NCI-H2196 (cell line): ENCODE data around the gene CBX3.
"Not testable (repeated sequence)": the region's sequence is repeated elsewhere in the genome, so short reads cannot be mapped to it uniquely, and the experiment has no call there.

Experiments used
- DNase-seq: peaks from one replicate; lab custom pipeline; 2025; ENCODE audit not compliant: unreplicated experiment; lab: John Stamatoyannopoulos, UW

The CBX3 gene

GRCh38 chr7:26169271-26169670 lies 32.3 kb upstream of the CBX3 start:
- no peak for DNase-seq

GRCh38 chr7:26170663-26171062 lies 30.9 kb upstream of the CBX3 start:
- no peak for DNase-seq

DNA sequence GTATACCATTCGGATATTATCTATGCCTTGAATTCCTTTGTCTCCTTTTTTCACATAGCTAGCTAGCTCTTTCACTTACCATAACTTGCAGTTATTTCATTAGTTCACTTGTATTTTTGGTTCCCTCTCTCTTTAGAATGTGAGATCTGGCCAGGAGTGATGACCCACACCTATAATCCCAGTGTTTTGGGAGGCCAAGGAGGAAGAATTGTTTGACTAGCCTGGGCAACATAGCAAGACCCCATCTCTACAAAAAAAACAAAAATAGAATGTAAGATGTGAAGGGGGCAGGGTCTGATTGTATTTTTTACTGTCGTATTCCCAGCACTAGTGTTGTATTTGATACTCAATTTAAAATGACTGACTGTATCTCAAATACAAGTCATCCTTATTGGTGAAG lies 29.9 kb upstream of the CBX3 start:
- DNase-seq, result no peak

DNA sequence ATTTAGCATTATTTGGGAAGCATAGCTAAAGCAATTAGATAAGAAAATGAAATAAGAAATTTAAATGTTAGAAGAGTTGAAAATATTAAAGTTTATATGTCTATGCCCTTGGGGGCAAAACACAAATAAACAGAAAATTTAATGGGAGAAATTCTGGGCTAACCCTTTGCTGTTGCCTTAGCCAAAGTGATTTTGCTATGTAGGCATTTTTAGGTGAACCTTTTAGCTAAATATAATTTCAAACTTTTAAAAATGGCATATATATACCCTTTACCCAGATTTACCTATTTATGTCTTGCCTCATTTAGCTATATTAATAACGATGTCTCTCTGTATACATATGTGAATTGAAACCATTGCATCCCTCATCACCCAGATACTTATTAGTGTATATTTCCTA lies 29.5 kb upstream of the CBX3 start:
- DNase-seq, result no peak

DNA sequence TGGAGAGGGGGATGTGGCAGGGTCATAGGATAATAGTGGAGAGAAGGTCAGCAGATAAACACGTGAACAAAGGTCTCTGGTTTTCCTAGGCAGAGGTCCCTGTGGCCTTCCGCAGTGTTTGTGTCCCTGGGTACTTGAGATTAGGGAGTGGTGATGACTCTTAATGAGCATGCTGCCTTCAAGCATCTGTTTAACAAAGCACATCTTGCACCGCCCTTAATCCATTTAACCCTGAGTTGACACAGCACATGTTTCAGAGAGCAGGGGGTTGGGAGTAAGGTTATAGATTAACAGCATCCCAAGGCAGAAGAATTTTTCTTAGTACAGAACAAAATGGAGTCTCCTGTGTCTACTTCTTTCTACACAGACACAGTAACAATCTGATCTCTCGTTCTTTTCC lies 25.6 kb upstream of the CBX3 start:
- not testable (repeated sequence) for DNase-seq

GRCh38 chr7:26176696-26177095 lies 24.8 kb upstream of the CBX3 start:
- not testable (repeated sequence) for DNase-seq

GRCh38 chr7:26177269-26177668 lies 24.3 kb upstream of the CBX3 start:
- DNase-seq, result not testable (repeated sequence)

- DNase-seq, result no peak
Measured at GRCh38 chr7:26178272-26178960, 23.1 kb upstream of the CBX3 start.

- no peak for DNase-seq
Measured at GRCh38 chr7:26179422-26179821, 22.1 kb upstream of the CBX3 start.

- no peak for DNase-seq
Measured at GRCh38 chr7:26179826-26180497, 21.6 kb upstream of the CBX3 start.

- DNase-seq, result no peak
Measured at GRCh38 chr7:26180792-26181198, 20.8 kb upstream of the CBX3 start.

- no peak for DNase-seq
Measured at GRCh38 chr7:26181474-26182227, 19.9 kb upstream of the CBX3 start.

DNA sequence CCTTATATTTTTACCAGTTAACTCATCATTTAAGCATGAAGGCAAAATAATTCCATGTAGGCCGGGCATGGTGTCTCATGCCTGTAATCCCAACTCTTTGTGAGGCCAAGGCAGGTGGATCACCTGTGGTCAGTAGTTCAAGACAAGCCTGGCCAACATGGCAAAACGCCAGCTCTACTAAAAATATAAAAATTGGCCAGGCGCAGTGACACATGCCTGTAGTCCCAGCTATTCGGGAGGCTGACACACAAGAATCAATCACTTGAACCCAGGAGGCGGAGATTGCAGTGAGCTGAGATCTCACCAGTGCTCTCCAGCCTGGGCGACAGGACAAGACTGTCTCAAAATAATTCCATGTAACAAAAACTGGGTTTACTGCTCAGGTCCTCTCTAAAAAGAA lies 19.3 kb upstream of the CBX3 start:
- no peak for DNase-seq

DNA sequence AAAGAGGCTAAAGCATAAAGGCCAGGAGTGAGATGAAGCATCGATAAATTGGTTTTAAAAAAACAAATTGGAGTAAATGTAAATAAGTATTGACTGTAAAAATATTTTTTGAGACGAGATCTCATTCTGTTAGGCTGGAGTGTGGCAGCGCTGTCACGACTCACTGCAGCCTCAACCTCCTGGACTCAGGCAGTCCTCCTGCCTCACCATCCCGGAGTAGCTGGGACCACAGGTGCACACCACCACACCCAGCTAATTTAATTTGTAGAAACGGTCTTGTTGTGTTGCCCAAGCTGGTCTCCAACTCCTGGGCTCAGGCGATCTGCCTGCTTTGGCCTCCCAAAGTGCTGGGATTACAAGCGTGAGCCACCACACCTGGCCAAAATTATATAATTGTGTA lies 18.8 kb upstream of the CBX3 start:
- DNase-seq, result no peak

- no peak for DNase-seq
Measured at GRCh38 chr7:26183545-26184280, 17.8 kb upstream of the CBX3 start.

DNA sequence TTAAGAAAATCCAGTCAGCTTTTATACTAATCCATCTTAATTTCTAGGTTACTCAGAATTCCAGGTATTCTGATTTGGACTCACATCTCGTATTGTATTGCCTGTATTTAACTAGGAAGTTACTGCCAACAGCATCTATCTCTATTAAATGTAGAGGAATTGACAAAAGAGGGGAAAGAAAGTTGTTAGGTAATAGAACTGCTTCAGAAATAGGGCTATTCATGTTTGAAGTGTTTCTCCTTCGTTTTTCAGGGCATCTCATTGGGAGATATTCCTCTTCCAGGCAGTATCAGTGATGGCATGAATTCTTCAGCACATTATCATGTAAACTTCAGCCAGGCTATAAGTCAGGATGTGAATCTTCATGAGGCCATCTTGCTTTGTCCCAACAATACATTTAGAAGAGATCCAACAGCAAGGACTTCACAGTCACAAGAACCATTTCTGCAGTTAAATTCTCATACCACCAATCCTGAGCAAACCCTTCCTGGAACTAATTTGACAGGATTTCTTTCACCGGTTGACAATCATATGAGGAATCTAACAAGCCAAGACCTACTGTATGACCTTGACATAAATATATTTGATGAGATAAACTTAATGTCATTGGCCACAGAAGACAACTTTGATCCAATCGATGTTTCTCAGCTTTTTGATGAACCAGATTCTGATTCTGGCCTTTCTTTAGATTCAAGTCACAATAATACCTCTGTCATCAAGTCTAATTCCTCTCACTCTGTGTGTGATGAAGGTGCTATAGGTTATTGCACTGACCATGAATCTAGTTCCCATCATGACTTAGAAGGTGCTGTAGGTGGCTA lies 17.1 kb upstream of the CBX3 start:
- not testable (repeated sequence) for DNase-seq

DNA sequence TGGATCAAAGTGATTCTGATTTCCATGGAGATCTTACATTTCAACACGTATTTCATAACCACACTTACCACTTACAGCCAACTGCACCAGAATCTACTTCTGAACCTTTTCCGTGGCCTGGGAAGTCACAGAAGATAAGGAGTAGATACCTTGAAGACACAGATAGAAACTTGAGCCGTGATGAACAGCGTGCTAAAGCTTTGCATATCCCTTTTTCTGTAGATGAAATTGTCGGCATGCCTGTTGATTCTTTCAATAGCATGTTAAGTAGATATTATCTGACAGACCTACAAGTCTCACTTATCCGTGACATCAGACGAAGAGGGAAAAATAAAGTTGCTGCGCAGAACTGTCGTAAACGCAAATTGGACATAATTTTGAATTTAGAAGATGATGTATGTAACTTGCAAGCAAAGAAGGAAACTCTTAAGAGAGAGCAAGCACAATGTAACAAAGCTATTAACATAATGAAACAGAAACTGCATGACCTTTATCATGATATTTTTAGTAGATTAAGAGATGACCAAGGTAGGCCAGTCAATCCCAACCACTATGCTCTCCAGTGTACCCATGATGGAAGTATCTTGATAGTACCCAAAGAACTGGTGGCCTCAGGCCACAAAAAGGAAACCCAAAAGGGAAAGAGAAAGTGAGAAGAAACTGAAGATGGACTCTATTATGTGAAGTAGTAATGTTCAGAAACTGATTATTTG lies 16.3 kb upstream of the CBX3 start:
- no peak for DNase-seq

GRCh38 chr7:26185844-26186180 lies 15.7 kb upstream of the CBX3 start:
- no peak for DNase-seq

GRCh38 chr7:26186364-26187311 lies 14.9 kb upstream of the CBX3 start:
- no peak for DNase-seq
